NT2/D1 (cell line): Measurements from ENCODE around the gene NTM.

Experiments used
- DNase-seq: peaks from one replicate; pipeline ENCODE4 v3.0.0-alpha.2; 2011; ENCODE audit warnings: low read depth, low spot score
- H3K27me3 ChIP-seq: 2 replicates; pipeline ENCODE4 v1.6.0; 2011; ENCODE audit warnings: mild to moderate bottlenecking; ENCODE audit not compliant: insufficient read length, insufficient read depth
- H3K36me3 ChIP-seq: 2 replicates; pipeline ENCODE4 v1.6.1; 2011; ENCODE audit warnings: mild to moderate bottlenecking, low read length, mixed read lengths; ENCODE audit not compliant: insufficient read depth, insufficient read length
- H3K4me1 ChIP-seq: 2 replicates; pipeline ENCODE4 v1.5.1; 2011; ENCODE audit not compliant: insufficient read depth, insufficient read length
- H3K4me3 ChIP-seq: 2 replicates; pipeline ENCODE4 v1.5.1; 2011; ENCODE audit warnings: low read depth; ENCODE audit not compliant: insufficient read length
- H3K9ac ChIP-seq: 2 replicates; pipeline ENCODE4 v1.6.0; 2011; ENCODE audit warnings: low read depth; ENCODE audit not compliant: insufficient read length
- H3K9me3 ChIP-seq: 2 replicates; pipeline ENCODE4 v1.5.1; 2011; ENCODE audit warnings: mild to moderate bottlenecking, low read length; ENCODE audit not compliant: insufficient read depth
- SUZ12 ChIP-seq: IDR thresholded peaks from 2 replicates; pipeline ENCODE4 v1.6.1; 2011; ENCODE audit not compliant: insufficient read length, insufficient read depth; ENCODE audit errors: extremely low read depth
- YY1 ChIP-seq: IDR thresholded peaks from 2 replicates; pipeline ENCODE4 v1.6.1; 2011; ENCODE audit not compliant: insufficient read length, insufficient read depth
- ZNF274 ChIP-seq: IDR thresholded peaks from 2 replicates; pipeline ENCODE4 v1.6.1; 2011; ENCODE audit warnings: mild to moderate bottlenecking, low read depth, low read length

NTM gene

GRCh38 chr11:132078264-132079076, 708.1 kb downstream of the NTM start:
- Histone ChIP-seq H3K36me3 (no peaks in the 10 kb centered on the region), H3K4me1 (no peaks in the 10 kb centered on the region), H3K4me3 (no peak overlapping the region), H3K9ac (no peak overlapping the region), H3K27me3 (no peaks in the 10 kb centered on the region), H3K9me3 (peaks cover 10% of the 10 kb centered on the region)
- no peak for DNase-seq
- no peak for TF ChIP-seq YY1
- no peak for TF ChIP-seq ZNF274
- no peak for TF ChIP-seq SUZ12

DNA sequence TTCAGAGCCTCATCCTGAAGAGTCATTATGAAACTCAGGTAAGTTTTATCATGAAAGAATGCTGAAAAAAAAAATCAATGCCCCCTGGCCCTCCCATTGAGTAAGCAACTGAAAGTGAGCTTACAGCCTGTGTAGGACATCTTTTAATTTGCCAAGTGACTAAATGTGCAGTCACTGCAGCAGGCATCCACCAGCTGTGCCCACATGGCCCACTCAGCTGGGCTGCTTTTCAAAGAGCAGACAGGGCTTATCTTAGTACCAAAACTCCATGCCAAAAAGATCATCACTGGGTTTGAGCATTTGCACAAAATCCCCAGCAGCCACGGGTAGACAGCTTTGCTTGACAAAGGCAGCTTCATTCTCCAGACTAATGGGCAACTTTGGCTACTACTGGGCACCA, 709.7 kb downstream of the NTM start:
- Histone ChIP-seq H3K9ac (no peak overlapping the region), H3K4me3 (no peak overlapping the region)
- DNase-seq: no peak

DNA sequence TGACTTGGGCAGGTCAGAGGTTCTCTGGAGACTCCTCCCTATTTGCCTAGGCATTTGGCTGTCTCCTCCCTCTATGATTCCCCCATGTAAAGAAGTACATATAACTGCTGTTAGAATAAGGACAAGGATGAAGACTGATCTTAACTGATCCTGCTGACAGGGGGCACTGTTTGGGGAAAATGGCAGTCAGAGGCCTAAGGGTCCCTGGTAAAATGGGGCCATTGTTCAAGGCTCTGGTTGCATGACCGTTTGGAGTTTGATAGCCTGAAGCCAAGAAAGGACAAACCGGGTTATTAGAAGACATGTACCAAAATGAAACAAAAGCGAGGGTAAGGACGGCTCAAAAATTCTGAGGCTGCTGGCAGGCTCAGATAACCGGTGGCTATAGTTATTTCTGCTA, 712.2 kb downstream of the NTM start:
- TF ChIP-seq ZNF274 (no peak), YY1 (no peak), SUZ12 (no peak)
- Histone ChIP-seq H3K27me3 (no peaks in the 10 kb centered on the region), H3K9me3 (peaks cover 47% of the 10 kb centered on the region), H3K9ac (no peak overlapping the region), H3K4me1 (no peaks in the 10 kb centered on the region), H3K4me3 (no peak overlapping the region), H3K36me3 (no peaks in the 10 kb centered on the region)
- no peak for DNase-seq

More for the DNA sequence above, 709.7 kb downstream of the NTM start:
- TF ChIP-seq YY1 (no peak), SUZ12 (no peak), ZNF274 (no peak)
- H3K4me1 ChIP-seq: no peaks in the 10 kb centered on the region
- H3K9me3 ChIP-seq: peaks cover 27% of the 10 kb centered on the region
- no peaks in the 10 kb centered on the region for H3K27me3 ChIP-seq
- H3K36me3 ChIP-seq: no peaks in the 10 kb centered on the region

DNA sequence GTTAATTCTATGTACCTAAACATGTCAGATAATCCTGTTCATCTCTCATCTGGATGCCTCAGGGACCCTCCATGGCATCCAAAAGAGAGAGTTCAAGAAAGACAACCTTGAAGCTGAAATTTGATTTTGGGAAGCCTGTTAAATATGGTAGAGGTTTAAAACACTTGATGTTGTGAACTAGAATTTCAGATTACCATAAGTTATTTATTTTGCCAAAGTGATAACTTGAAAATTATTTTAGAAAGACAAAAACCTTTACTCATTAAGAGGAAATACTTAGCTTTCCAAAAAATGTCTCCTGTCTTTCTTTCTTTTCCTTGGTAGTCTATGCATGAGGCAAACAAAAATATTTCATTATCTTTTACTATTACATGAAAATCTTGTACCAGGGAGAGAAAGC, 714.0 kb downstream of the NTM start:
- H3K36me3 ChIP-seq: no peaks in the 10 kb centered on the region
- no peak for DNase-seq
- no peak overlapping the region for H3K9ac ChIP-seq
- peaks cover 54% of the 10 kb centered on the region for H3K9me3 ChIP-seq
- no peak for TF ChIP-seq ZNF274
- H3K27me3 ChIP-seq: no peaks in the 10 kb centered on the region
- H3K4me3 ChIP-seq: no peak overlapping the region
- no peaks in the 10 kb centered on the region for H3K4me1 ChIP-seq

GRCh38 chr11:132087148-132087547, 716.7 kb downstream of the NTM start:
- TF ChIP-seq YY1: no peak
- no peak for TF ChIP-seq SUZ12
- TF ChIP-seq ZNF274: no peak
- H3K9me3 ChIP-seq: peaks cover 52% of the 10 kb centered on the region
- H3K27me3 ChIP-seq: no peaks in the 10 kb centered on the region
- no peak for DNase-seq
- no peak overlapping the region for H3K9ac ChIP-seq
- no peaks in the 10 kb centered on the region for H3K4me1 ChIP-seq
- no peaks in the 10 kb centered on the region for H3K36me3 ChIP-seq
- no peak overlapping the region for H3K4me3 ChIP-seq

DNA sequence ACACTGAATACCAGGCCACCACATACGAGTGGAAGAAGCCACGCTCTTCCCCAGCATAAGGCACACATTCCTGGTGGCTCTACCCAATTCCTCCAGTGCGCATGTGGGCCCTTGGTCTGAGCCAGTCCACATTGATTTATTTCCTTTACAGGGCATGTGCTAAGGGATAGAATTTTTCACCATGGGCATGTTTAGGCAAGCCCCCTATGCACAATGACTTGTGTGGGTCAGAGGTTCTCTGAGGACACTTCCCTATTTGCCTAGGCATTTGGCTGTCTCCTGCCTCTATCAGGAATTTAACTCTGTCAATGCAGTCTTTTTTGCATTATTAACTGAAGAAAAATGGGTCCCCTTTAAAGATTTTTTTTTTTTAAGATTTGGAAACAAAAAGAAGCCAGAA, 718.1 kb downstream of the NTM start:
- Histone ChIP-seq H3K9ac (no peak overlapping the region), H3K4me1 (no peaks in the 10 kb centered on the region), H3K36me3 (no peaks in the 10 kb centered on the region), H3K4me3 (no peak overlapping the region), H3K9me3 (peaks cover 43% of the 10 kb centered on the region), H3K27me3 (no peaks in the 10 kb centered on the region)
- no peak for TF ChIP-seq SUZ12
- TF ChIP-seq ZNF274: no peak
- TF ChIP-seq YY1: no peak
- no peak for DNase-seq

- no peak overlapping the region for H3K4me3 ChIP-seq
- no peak for TF ChIP-seq YY1
- no peak for TF ChIP-seq SUZ12
- TF ChIP-seq ZNF274: no peak
- no peaks in the 10 kb centered on the region for H3K9me3 ChIP-seq
- H3K4me1 ChIP-seq: no peaks in the 10 kb centered on the region
- H3K9ac ChIP-seq: no peak overlapping the region
- DNase-seq: no peak
- H3K27me3 ChIP-seq: no peaks in the 10 kb centered on the region
- no peaks in the 10 kb centered on the region for H3K36me3 ChIP-seq
Observed at GRCh38 chr11:132093536-132094259, 723.3 kb downstream of the NTM start.

DNA sequence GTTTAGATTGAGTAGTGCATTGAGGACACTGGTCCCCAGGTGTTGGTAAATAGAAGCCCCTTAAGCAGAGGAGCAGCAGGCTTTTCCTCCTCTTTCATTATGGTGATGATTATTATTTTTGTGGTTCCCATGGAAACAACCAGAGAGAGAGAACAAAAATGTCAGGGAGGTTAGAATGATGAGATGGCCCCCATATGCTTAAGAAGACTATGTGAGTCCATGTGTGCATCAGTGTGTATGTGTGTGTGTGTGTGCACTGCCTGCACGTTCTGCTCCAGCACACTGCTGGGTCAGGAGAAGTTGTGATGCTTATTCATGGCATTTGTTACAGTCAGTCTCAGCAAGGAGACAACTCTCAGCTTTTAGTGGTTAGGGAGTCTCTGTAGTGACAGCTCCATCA, 724.2 kb downstream of the NTM start:
- TF ChIP-seq ZNF274 (no peak), SUZ12 (no peak), YY1 (no peak)
- H3K27me3 ChIP-seq: no peaks in the 10 kb centered on the region
- H3K9ac ChIP-seq: no peak overlapping the region
- H3K36me3 ChIP-seq: no peaks in the 10 kb centered on the region
- DNase-seq: no peak
- H3K4me1 ChIP-seq: no peaks in the 10 kb centered on the region
- H3K4me3 ChIP-seq: no peak overlapping the region
- H3K9me3 ChIP-seq: no peaks in the 10 kb centered on the region
